ENCODE results near the gene RAD18. TPM values are rescaled to one million over a fixed set of nuclear protein-coding genes. Genes with fewer than 3 reads are reported as not detected.

The RAD18 gene
- total RNA-seq, 2 experiments from 2014 or later = 39.9 to 44.8 TPM

DNA sequence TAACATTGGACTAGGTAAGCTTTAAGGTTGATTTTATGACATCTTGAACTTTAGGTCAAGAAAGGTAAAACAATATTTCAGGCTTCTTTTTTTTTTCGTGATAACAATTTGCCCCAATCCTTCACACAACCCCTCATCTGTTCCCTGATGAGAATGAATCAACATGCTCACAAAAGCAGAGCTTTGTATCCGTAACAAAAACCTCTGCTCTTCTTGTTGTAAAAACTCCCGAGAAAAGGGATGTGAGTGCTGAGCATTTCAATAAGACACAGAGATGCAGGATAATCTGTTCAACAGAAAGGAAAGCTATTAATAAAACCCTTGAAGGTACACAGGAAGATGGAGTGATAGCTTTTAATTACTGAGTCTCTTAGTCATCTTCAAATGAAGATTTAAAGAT is 94.3 kb downstream of the RAD18 start:
- BruUV-seq (replicated peaks) = TSS peak; percentile 8
- no peak overlapping the region for H3K4me2 ChIP-seq (ENCODE audit: low read length)
- no peaks in the 10 kb centered on the region for H3K79me2 ChIP-seq (ENCODE audit: insufficient read depth, low read depth, low read length)
- TF ChIP-seq CTCF (conservative IDR thresholded peaks at IDR 0.05; ENCODE audit: low read length) (no peak), EZH2phosphoT487 (IDR thresholded peaks at IDR 0.05; ENCODE audit: borderline replicate concordance, low read depth, low read length) (no peak)
- H2AFZ ChIP-seq (ENCODE audit: low read length) = no peak overlapping the region
- H3K36me3 ChIP-seq (ENCODE audit: insufficient read depth, low read length) = no peaks in the 10 kb centered on the region
- no peak overlapping the region for H3K27ac ChIP-seq (ENCODE audit: low read depth, low read length, poor library complexity, severe bottlenecking)
- no peak overlapping the region for H3K4me3 ChIP-seq (ENCODE audit: low read depth, low read length, poor library complexity, severe bottlenecking)
- H4K20me1 ChIP-seq (ENCODE audit: insufficient read depth, low read length) = no peaks in the 10 kb centered on the region
- no peaks in the 10 kb centered on the region for H3K9me3 ChIP-seq (ENCODE audit: low read length)
- no peaks in the 10 kb centered on the region for H3K4me1 ChIP-seq (ENCODE audit: insufficient read depth, low read length, poor library complexity, severe bottlenecking)
- CTCF ChIA-PET (ENCODE audit: unreplicated experiment) = no interaction called here
- DNase-seq (ENCODE audit: low spot score) = no peak
- intact Hi-C loops (cut with micrococcal nuclease; ENCODE audit: unreplicated experiment) = no loop called here
- no peaks in the 10 kb centered on the region for H3K9me2 ChIP-seq (ENCODE audit: insufficient read depth, low read length)
- POLR2A ChIA-PET = no interaction called here

- H3K4me1 ChIP-seq (ENCODE audit: insufficient read depth, low read length, poor library complexity, severe bottlenecking) = no peaks in the 10 kb centered on the region
- no peak overlapping the region for H3K4me3 ChIP-seq (ENCODE audit: low read depth, low read length, poor library complexity, severe bottlenecking)
- no peak overlapping the region for H2AFZ ChIP-seq (ENCODE audit: low read length)
- H3K9me3 ChIP-seq (ENCODE audit: low read length) = no peaks in the 10 kb centered on the region
- no peaks in the 10 kb centered on the region for H3K9me2 ChIP-seq (ENCODE audit: insufficient read depth, low read length)
- TF ChIP-seq EZH2phosphoT487 (IDR thresholded peaks at IDR 0.05; ENCODE audit: borderline replicate concordance, low read depth, low read length) (no peak), CTCF (conservative IDR thresholded peaks at IDR 0.05; ENCODE audit: low read length) (no peak)
- H4K20me1 ChIP-seq (ENCODE audit: insufficient read depth, low read length) = no peaks in the 10 kb centered on the region
- ChIA-PET CTCF (ENCODE audit: unreplicated experiment) (no interaction called here), POLR2A (interaction anchor here (0.6 to 0.7 kb wide), 2 partner anchors 97 to 119 kb away, joined by 3 read pairs; no protein-coding TSS in a partner anchor)
- no peak overlapping the region for H3K27ac ChIP-seq (ENCODE audit: low read depth, low read length, poor library complexity, severe bottlenecking)
- H3K36me3 ChIP-seq (ENCODE audit: insufficient read depth, low read length) = no peaks in the 10 kb centered on the region
- DNase-seq (ENCODE audit: low spot score) = no peak
- H3K79me2 ChIP-seq (ENCODE audit: insufficient read depth, low read depth, low read length) = no peaks in the 10 kb centered on the region
- intact Hi-C loops (cut with micrococcal nuclease; ENCODE audit: unreplicated experiment) = no loop called here
- BruUV-seq (replicated peaks) = no TSS peak
- no peak overlapping the region for H3K4me2 ChIP-seq (ENCODE audit: low read length)
Measured at GRCh38 chr3:8867646-8868045, 95.6 kb downstream of the RAD18 start.

- Histone ChIP-seq H4K20me1 (ENCODE audit: insufficient read depth, low read length) (no peaks in the 10 kb centered on the region), H3K9me2 (ENCODE audit: insufficient read depth, low read length) (no peaks in the 10 kb centered on the region), H3K27ac (ENCODE audit: low read depth, low read length, poor library complexity, severe bottlenecking) (no peak overlapping the region), H3K4me2 (ENCODE audit: low read length) (no peak overlapping the region), H3K36me3 (ENCODE audit: insufficient read depth, low read length) (no peaks in the 10 kb centered on the region), H3K4me1 (ENCODE audit: insufficient read depth, low read length, poor library complexity, severe bottlenecking) (no peaks in the 10 kb centered on the region), H3K9me3 (ENCODE audit: low read length) (no peaks in the 10 kb centered on the region), H3K79me2 (ENCODE audit: insufficient read depth, low read depth, low read length) (no peaks in the 10 kb centered on the region), H3K4me3 (ENCODE audit: low read depth, low read length, poor library complexity, severe bottlenecking) (no peak overlapping the region), H2AFZ (ENCODE audit: low read length) (no peak overlapping the region)
- no TSS peak for BruUV-seq (replicated peaks)
- intact Hi-C loops (cut with micrococcal nuclease; ENCODE audit: unreplicated experiment) = no loop called here
- no peak for DNase-seq (ENCODE audit: low spot score)
- ChIA-PET CTCF (ENCODE audit: unreplicated experiment) (no interaction called here), POLR2A (no interaction called here)
- TF ChIP-seq EZH2phosphoT487 (IDR thresholded peaks at IDR 0.05; ENCODE audit: borderline replicate concordance, low read depth, low read length) (no peak), CTCF (conservative IDR thresholded peaks at IDR 0.05; ENCODE audit: low read length) (no peak)
Measured at GRCh38 chr3:8865697-8866096, 97.6 kb downstream of the RAD18 start.
